ENCODE results near the gene ESPNL. TPM values are rescaled to one million over a fixed set of nuclear protein-coding genes. Genes with fewer than 3 reads are reported as not detected.

Gene ESPNL
- total RNA-seq, 1 experiment from 2014 or later, result not detected

DNA sequence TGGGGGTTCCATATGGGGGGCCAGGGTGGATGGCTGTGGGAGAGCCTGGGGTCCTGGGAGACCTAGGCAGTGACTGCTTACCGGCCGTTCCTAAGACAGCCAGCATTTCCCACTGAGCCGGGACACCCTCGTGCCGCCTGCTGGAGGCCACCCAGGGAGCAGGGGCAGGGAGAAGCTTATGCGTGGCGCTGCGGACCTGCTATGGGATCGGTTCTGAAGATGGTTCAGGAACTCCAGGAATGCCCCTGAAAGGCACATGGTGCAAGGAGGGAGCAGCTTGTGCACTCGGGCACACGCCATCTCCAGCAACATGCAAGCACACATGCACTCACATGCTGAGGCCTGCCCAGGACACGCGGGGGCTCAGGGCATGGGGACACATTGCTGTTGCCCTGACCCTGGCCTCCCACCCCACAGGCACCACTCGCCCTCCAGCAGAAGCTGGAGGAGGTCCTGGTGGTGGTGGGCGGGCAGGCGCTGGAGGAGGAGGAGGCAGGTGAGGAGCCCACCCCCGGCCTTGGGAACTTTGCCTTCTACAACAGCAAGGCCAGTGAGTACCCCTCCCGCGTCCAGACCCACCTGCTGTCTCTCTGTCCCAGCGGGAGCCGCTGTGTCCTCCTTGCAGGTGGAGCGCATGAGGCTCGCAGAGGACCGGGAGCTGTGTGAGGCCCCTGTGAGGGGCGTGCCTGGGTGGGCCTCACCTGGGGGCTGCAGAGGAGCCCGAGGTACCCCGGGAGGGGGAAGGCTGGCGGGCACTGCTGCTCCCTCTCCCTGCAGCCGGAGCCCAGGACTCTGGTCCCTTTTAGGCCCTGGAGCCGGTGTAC lies 42.5 kb downstream of the ESPNL start:
- DNase-seq (ENCODE audit: low spot score), result peak; percentile 37

DNA sequence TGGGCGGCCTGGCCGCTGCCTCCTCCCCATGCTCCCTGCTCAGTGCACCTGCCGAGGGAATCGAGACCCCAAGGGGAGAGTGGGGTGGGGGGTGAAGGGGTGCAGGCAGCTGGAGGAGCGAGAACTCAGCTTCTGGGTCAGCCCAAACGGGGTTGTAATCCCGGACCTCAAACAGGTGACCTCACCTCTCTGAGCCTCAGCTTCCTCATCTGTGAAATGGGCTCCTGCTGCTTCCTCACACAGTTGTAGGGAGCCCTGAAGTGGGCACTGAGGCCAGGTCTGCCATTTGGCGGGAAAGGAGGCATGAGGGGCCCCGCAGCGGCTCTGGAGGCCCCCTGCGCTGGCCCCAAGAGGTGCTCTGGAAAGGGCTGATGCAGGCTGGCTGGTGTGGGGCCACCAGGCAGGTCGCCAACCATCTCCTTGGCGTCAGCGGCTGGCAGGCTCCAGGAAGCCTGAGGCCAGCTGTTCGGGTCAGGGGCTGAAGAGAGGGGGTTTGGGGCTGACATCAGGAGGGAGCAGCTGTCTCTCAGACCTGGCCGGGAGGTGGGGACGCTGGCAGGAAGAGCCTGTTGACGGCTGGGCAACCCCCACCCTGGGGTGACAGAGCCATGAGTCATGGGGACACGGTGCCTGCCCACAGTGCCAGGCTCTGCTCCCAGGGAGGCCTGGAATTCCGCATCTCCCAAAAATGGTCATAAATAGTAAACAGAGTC lies 43.3 kb downstream of the ESPNL start:
- DNase-seq (ENCODE audit: low spot score), result peak; percentile 92

GRCh38 chr2:238144262-238144661 lies 44.1 kb downstream of the ESPNL start:
- no peak for DNase-seq (ENCODE audit: low spot score)

DNA sequence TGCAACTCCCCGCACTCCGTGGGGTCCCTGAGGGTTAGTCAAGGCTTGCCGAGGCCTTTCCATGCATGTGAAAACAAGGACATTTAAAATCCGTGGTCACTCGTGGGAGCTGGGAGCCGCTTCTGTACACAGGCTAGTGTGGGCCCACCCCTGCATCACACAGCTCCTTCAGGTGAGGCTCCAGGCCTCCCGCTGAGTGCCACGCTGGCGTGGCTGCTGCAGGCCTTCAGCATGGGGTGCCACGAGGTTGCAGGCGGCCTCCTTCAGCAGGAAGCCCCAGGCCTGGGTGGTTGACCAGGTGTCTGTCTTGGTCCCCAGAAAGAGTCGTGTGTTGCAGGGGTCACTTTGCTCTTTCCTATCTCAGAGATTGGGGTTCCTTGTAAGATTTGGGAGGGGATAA lies 44.9 kb downstream of the ESPNL start:
- DNase-seq (ENCODE audit: low spot score), result no peak

- peak; percentile 62 for DNase-seq (ENCODE audit: low spot score)
Observed at GRCh38 chr2:238145851-238146250, 45.7 kb downstream of the ESPNL start.

- DNase-seq (ENCODE audit: low spot score), result no peak
Observed at GRCh38 chr2:238146884-238147544, 46.9 kb downstream of the ESPNL start.

DNA sequence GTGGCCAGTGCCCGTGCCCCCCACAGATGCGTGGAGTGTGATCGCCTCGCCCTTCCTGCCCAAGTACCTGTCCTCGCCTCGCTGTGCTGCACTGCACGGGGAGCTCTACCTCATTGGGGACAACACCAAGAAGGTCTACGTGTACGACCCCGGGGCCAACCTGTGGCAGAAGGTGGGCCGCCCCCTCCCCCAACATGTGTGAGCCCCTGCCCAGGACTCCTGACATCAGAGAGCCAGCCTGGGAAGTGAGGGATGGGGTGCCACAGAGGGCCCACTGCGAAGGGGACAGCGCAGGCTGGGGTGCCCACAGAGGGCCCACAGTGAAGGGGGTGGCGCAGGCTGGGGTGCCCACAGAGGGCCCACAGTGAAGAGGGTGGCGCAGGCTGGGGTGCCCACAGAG lies 48.8 kb downstream of the ESPNL start:
- no peak for DNase-seq (ENCODE audit: low spot score)

GRCh38 chr2:238149841-238150572 lies 49.9 kb downstream of the ESPNL start:
- no peak for DNase-seq (ENCODE audit: low spot score)

GRCh38 chr2:238150686-238151085 lies 50.5 kb downstream of the ESPNL start:
- DNase-seq (ENCODE audit: low spot score), result no peak

GRCh38 chr2:238151205-238151604 lies 51.1 kb downstream of the ESPNL start:
- no peak for DNase-seq (ENCODE audit: low spot score)

- no peak for DNase-seq (ENCODE audit: low spot score)
Observed at GRCh38 chr2:238151628-238152235, 51.6 kb downstream of the ESPNL start.

- DNase-seq (ENCODE audit: low spot score), result no peak
Observed at GRCh38 chr2:238152771-238153688, 52.9 kb downstream of the ESPNL start.

DNA sequence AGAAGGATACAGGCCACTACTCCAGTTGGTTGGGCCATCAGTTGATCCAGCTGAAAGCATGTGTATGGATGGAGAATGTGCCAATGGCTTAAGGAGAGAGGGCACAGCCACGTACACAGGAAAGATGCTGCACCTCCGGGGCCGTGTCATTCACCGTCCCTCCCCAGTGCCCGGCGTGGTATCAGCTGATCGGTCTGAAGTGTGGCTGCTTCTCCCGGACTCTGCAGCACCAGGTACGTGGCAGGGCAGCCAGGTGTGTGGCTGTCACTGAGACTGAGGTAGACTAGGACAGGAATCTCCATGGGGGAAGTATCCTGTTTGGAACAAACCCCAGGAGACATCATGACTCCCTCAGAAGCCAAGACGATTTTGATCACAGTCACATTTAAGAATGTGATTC lies 54.4 kb downstream of the ESPNL start:
- no peak for DNase-seq (ENCODE audit: low spot score)

DNA sequence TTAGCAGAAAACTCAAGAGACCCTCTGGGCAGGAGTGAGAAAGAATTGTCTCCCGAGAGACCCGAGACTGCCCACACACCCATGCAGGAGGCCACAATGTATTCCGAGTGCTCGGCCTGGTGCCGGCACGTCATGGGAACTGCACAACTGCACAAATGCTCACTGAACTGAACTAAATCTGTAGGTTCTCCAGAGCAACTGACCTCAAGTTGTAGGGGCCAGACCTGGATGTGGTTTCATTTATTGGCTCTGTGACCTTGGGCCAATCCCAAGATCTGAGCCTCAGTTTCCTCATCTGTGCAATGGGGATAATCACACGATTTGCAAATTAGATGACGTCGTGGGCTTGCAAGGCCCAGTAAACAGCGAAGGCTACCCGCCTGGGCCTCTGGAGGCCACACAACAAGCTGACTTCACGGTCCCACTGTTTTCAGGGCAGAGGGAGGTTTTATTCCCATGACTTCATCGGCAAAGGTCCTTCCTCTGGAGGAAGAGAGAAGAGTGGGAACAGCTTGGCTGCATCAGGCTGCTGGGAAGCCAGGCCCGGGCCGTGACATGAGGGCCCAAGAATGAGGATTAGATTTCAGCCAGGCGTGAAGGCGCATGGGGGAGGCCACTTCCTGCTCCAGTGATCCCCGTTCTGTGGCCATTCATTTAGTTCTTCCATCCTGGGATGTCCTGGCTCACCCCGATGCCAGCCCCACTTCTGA lies 55.1 kb downstream of the ESPNL start:
- DNase-seq (ENCODE audit: low spot score), result no peak

DNA sequence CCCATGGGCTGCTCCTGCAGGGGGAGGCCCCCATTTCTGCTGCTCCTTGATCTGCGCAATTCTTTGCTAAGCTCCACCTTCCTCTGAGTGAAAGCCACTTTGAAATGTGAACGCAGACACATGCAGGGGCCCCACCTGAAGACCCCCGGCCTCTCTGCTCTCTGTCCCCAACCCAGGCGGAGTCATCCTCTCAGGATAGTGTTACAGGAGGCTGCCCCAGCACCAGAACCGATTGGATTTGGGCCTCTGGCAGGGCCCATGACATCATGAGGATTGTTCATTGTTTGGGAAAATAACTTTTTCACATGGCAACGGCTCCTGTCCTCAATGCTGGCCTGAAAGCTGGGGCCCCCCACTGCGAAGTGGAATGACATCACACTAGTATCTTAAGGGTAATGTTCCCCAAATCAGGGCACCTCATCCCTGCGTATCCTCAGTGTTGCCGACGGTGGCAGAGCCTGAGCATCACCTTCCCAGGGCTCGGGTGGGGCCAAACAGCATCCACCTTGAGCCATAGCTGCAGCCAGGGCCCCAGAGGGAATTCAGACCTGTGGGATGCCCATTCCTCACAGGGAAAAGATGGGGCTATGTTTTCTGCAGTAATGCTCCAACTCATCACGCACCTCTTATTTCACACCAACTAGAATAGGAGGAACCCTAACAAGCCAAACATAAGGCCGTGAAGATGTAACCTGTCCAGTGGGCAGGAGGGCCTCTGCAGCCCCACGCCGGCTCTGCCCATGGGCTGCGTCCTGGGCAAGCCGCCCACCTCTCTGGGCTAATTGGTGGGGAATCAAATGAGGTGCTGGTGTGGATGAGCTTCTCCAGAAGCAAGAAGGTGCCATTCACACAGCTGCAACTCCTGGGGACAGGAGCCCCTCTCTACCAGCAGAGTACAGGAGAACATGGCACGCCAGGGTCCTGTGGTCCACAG lies 55.9 kb downstream of the ESPNL start:
- DNase-seq (ENCODE audit: low spot score), result no peak

- no peak for DNase-seq (ENCODE audit: low spot score)
Observed at GRCh38 chr2:238157506-238158017, 57.4 kb downstream of the ESPNL start.

DNA sequence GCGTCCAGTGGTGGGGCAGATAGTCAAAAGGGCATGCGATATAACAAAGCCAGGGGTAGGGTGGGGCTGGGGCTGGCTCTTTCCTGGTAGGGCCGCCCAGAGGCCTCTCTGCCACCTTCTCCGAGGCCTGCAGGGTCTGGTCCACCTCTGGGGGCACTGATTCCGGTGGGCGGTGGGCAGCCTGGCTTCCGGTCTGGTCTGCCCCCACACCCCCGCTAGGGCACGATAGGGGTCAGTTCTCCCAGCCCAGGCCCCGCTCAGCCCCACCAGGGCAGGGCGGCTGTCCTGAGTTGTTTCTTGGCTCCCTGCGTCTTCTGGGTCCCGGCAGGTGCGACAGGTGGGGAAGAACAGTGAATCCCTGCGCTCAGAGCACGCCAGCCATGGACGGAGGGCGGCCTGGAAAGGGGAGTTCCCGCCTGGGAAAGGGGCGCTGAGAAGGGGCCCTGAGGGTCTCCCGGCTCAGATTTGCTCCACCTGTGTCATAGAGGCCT lies 57.9 kb downstream of the ESPNL start:
- DNase-seq (ENCODE audit: low spot score), result no peak

- DNase-seq (ENCODE audit: low spot score), result no peak
Observed at GRCh38 chr2:238158509-238159070, 58.5 kb downstream of the ESPNL start, which contains the start of gene ERFE. Gene ERFE, plus strand, starts transcription at chr2:238158970. Its CDS starts 38 bp downstream, at chr2:238159008.
